ENCODE results near the gene UBE2N. TPM values are rescaled to one million over a fixed set of nuclear protein-coding genes. Genes with fewer than 3 reads are reported as not detected.
A peak's percentile ranks its signal among the peaks of the same experiment; 100 is the strongest.
"Not testable (repeated sequence)": the region's sequence is repeated elsewhere in the genome, so short reads cannot be mapped to it uniquely, and the experiment has no call there.

Gene UBE2N
- total RNA-seq, 2 donors from 2014 or later, result 49.0 to 71.5 TPM

GRCh38 chr12:93441081-93441616, 598 bp downstream of the UBE2N start:
- intact Hi-C loops (cut with DNase I), result no loop called here
- H3K4me1 ChIP-seq (replicated peaks), result peaks cover 6% of the 10 kb centered on the region

DNA sequence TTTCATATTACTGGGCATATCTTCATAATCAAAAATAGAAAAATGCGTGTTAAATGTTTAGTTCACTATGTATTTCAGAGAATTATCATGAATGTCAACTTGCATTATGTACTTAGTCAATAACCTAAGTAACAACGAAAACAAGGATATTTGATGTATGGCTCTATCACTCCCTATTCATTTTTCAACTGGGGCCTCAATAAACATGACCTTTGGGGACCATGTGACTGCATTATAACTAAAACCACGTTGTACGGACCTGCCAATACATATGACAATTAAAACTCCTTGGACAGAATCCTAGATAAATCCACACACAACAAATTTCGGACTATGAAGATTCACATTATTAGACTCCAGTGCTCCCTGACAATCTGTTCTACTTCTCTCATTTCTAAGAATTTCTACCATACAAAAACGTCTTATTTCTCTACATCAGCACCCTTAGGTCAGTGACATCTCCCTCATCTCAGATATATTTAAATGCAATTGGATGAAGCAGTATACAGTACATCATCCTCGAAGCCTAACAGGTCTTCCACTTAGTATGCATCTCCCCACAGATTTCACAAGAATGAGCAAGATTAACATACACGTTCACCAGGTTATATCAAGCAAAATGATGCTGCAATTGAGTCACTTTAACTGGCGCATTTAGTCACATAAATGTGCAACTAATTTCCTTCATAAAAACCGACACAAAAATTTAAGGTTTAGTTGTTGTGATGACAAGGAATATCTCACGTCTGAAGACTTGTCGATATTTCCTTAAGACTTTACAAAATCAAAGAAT, 1.5 kb downstream of the UBE2N start:
- intact Hi-C loops (cut with DNase I), result no loop called here
- 25% methylated on average over 12 of the region's 12 CpGs for WGBS
- peak overlapping the region; percentile 99 to 100 for H3K4me3 ChIP-seq
- TF ChIP-seq POLR2A (IDR thresholded peaks at IDR 0.05), result no peak
- no peak for TF ChIP-seq POLR2AphosphoS5 (IDR thresholded peaks at IDR 0.05)
- TF ChIP-seq CTCF (IDR thresholded peaks at IDR 0.05), result no peak
- no peaks in the 10 kb centered on the region for H3K36me3 ChIP-seq
- no peaks in the 10 kb centered on the region for H3K27me3 ChIP-seq (replicated peaks; ENCODE audit: insufficient read depth)
- DNase-seq (ENCODE audit: low spot score), result no peak
- H3K4me1 ChIP-seq (replicated peaks), result peaks cover 6% of the 10 kb centered on the region
- H3K9me3 ChIP-seq, result no peaks in the 10 kb centered on the region
- H3K27ac ChIP-seq, result no peak overlapping the region

More at GRCh38 chr12:93441081-93441616, 598 bp downstream of the UBE2N start:
- under 1% methylated on average over 21 of the region's 55 CpGs for WGBS
- H3K9me3 ChIP-seq, result no peaks in the 10 kb centered on the region
- TF ChIP-seq POLR2A (IDR thresholded peaks at IDR 0.05) (no peak), CTCF (IDR thresholded peaks at IDR 0.05) (no peak), POLR2AphosphoS5 (IDR thresholded peaks at IDR 0.05) (no peak)
- H3K27me3 ChIP-seq (replicated peaks; ENCODE audit: insufficient read depth), result no peaks in the 10 kb centered on the region
- peak; percentile 5 for DNase-seq (ENCODE audit: low spot score)
- H3K4me3 ChIP-seq, result peak overlapping the region; percentile 99 to 100
- H3K27ac ChIP-seq, result peak overlapping the region; percentile 91
- no peaks in the 10 kb centered on the region for H3K36me3 ChIP-seq

DNA sequence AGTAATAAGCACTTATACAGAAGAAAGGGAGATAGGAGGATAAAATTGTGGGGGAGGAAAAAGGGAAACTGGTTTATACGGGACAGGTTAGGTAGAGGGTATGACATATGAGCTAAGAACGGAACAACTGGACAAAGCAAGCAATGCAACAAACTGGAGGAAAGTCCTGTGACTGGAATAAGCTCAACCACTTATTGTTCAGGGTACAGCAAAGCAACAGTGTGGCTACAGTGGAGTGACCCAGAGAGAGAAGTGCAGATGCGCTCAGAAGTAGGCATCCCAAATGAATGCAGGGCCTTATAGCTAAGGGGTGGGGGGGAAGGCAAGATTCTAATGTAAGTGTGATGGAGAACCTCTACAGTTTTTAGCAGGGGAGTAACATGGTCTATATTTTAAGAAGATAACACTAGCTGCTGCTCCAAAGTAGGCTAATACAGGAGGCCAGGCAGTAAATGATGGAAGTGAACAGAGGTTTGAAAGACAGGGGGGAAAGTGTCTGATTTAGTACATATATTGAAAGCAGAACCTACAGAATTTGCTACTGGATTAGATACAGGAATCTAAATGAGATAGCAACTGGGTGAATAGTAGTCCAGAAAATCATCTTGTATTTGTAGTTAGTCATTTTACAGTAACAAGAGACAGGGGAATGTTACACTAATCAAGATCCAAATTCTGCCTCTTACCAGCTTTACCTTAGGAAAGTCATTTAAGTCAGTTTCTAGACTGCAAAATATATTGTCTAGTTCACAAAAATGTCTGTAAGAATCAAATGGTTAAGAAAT, 3.3 kb downstream of the UBE2N start:
- H3K27ac ChIP-seq, result no peak overlapping the region
- intact Hi-C loops (cut with DNase I), result no loop called here
- no peak for TF ChIP-seq POLR2AphosphoS5 (IDR thresholded peaks at IDR 0.05)
- no peak for TF ChIP-seq CTCF (IDR thresholded peaks at IDR 0.05)
- no peak for TF ChIP-seq POLR2A (IDR thresholded peaks at IDR 0.05)
- peaks cover 6% of the 10 kb centered on the region for H3K4me1 ChIP-seq (replicated peaks)
- H3K4me3 ChIP-seq, result no peak overlapping the region
- no peak for DNase-seq (ENCODE audit: low spot score)
- no peaks in the 10 kb centered on the region for H3K9me3 ChIP-seq
- 73% methylated on average over 3 of the region's 3 CpGs for WGBS
- H3K36me3 ChIP-seq, result no peaks in the 10 kb centered on the region
- no peaks in the 10 kb centered on the region for H3K27me3 ChIP-seq (replicated peaks; ENCODE audit: insufficient read depth)

DNA sequence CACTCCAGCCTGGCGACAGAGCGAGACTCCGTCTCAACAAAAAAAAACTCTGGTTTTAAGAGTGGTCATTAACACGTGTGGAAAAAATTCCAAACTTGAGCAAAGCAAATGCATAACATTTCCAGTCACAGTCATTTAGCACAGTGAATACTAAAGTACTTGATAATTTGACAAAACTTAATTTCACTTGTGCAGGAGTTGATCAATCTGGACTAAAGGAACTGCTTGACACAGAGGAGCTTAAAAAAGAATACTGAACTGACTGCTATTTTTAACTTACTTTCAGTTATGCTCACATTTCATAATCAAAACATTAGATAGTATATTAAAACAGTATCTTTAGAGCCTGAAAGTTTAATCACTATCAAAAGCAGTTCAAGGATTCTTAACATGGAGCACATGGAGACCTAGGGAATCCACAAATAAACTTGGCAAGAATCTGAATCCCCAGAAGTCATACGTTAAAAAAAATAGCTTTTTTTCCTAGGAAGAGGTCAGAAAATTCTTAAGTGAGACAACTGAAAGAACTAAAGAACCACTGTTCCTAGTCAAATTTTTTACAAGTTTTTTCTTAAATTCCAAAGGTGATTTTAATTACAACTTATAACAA, 7.4 kb downstream of the UBE2N start:
- Histone ChIP-seq H3K4me1 (replicated peaks) (peaks cover 6% of the 10 kb centered on the region), H3K27ac (no peak overlapping the region)
- 53% methylated on average over 5 of the region's 5 CpGs for WGBS

GRCh38 chr12:93432031-93432430, 9.7 kb downstream of the UBE2N start:
- H3K9me3 ChIP-seq; DNase-seq (ENCODE audit: low spot score); intact Hi-C loops (cut with DNase I); H3K36me3 ChIP-seq; H3K4me3 ChIP-seq; H3K27me3 ChIP-seq (replicated peaks; ENCODE audit: insufficient read depth): not testable (repeated sequence)
- H3K27ac ChIP-seq, result peak overlapping the region in 1 of 2 donors; percentile 43
- WGBS, result 88% methylated on average over 6 of the region's 6 CpGs
- peaks cover 19% of the 10 kb centered on the region for H3K4me1 ChIP-seq (replicated peaks)

More for the DNA sequence above, 7.4 kb downstream of the UBE2N start:
- Histone ChIP-seq H3K9me3 (no peaks in the 10 kb centered on the region), H3K36me3 (no peaks in the 10 kb centered on the region), H3K27me3 (replicated peaks; ENCODE audit: insufficient read depth) (no peaks in the 10 kb centered on the region), H3K4me3 (no peak overlapping the region)
- no peak for DNase-seq (ENCODE audit: low spot score)
- TF ChIP-seq CTCF (IDR thresholded peaks at IDR 0.05), result no peak
- TF ChIP-seq POLR2A (IDR thresholded peaks at IDR 0.05), result no peak
- TF ChIP-seq POLR2AphosphoS5 (IDR thresholded peaks at IDR 0.05), result no peak
- intact Hi-C loops (cut with DNase I), result no loop called here

Data from prostate gland (tissue), 2 donors.